ENCODE measurements around the gene FAM184B.

Gene FAM184B

DNA sequence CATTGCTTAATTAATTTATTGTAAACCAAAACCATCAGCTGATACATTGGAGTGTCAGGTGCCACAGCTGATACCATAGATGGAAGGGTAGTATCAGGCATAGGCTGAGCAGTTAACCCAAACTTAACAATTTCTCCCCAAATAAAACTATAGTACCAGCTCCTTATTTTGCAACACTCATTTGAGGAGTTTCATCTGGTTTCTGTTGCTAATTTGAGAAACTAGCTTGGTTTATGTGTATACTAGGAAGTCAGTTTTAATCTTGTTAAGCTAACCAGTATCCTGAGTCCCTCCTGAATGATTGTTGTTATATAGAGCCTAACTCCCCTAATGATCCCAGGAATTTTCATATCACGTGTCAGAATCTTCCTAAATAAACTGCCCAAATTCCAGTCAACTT lies 16.4 kb upstream of the FAM184B start:
- in situ Hi-C loops (cut with HindIII; ENCODE audit: low sequenced_read_pairs), result no loop called here
- no peak for DNase-seq (ENCODE audit: low read depth, low spot score)
- TF ChIP-seq CTCF (IDR thresholded peaks at IDR 0.05; ENCODE audit: low read depth, low read length), result no peak

DNA sequence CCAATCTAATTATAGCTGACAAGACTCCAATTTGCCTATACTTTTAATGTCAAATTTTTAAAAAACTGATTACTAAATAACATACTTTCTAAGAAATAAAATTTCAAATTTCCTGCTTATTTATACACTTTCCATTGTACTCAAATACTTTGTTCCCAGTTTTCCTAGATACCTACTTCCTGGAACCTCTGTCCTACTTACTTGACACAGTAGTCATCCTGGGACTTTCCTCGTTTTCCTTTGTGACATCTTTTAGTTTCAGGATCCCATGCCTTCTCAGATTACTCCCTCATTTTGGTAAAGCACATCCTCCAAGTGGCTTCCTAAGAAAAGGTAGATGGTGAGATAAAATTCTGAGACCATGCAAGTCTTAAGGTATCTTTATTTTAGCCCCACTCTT lies 13.3 kb upstream of the FAM184B start:
- no peak overlapping the region for H3K4me3 ChIP-seq (ENCODE audit: low read depth, low read length)
- no peak for DNase-seq (ENCODE audit: low read depth, low spot score)
- in situ Hi-C loops (cut with HindIII; ENCODE audit: low sequenced_read_pairs), result no loop called here
- TF ChIP-seq CTCF (IDR thresholded peaks at IDR 0.05; ENCODE audit: low read depth, low read length), result no peak

More for the DNA sequence above, 16.4 kb upstream of the FAM184B start:
- no peak overlapping the region for H3K4me3 ChIP-seq (ENCODE audit: low read depth, low read length)

DNA sequence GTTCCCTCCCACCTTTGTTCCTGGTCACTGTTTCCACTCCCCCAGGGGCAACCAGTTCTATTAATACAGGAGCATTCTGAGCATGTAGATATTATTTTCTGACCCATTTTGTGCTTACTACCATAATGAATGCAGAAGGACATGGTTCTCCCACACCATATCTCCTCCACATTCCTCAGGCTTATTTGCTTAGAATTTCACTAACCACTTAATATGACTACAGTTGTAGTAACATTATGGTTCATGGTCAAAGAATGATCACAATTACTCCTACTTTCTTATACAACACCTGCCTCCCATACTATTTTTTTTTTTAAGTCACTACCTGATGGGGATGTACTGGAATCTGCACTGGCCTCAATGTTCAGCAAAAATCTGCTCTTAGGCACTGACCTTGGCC lies 7.5 kb upstream of the FAM184B start:
- in situ Hi-C loops (cut with HindIII; ENCODE audit: low sequenced_read_pairs), result no loop called here
- H3K4me3 ChIP-seq (ENCODE audit: low read depth, low read length), result no peak overlapping the region
- DNase-seq (ENCODE audit: low read depth, low spot score), result no peak
- TF ChIP-seq CTCF (IDR thresholded peaks at IDR 0.05; ENCODE audit: low read depth, low read length), result no peak

- H3K4me3 ChIP-seq (ENCODE audit: low read depth, low read length), result no peak overlapping the region
- in situ Hi-C loops (cut with HindIII; ENCODE audit: low sequenced_read_pairs), result no loop called here
- peak; percentile 52 for DNase-seq (ENCODE audit: low read depth, low spot score)
- no peak for TF ChIP-seq CTCF (IDR thresholded peaks at IDR 0.05; ENCODE audit: low read depth, low read length)
These were observed 5.9 kb upstream of the FAM184B start for GRCh38 chr4:17787315-17787714.

- in situ Hi-C loops (cut with HindIII; ENCODE audit: low sequenced_read_pairs), result no loop called here
- peak; percentile 12 for DNase-seq (ENCODE audit: low read depth, low spot score)
- no peak overlapping the region for H3K4me3 ChIP-seq (ENCODE audit: low read depth, low read length)
- no peak for TF ChIP-seq CTCF (IDR thresholded peaks at IDR 0.05; ENCODE audit: low read depth, low read length)
These were observed 5.1 kb upstream of the FAM184B start for GRCh38 chr4:17786567-17786966.

DNA sequence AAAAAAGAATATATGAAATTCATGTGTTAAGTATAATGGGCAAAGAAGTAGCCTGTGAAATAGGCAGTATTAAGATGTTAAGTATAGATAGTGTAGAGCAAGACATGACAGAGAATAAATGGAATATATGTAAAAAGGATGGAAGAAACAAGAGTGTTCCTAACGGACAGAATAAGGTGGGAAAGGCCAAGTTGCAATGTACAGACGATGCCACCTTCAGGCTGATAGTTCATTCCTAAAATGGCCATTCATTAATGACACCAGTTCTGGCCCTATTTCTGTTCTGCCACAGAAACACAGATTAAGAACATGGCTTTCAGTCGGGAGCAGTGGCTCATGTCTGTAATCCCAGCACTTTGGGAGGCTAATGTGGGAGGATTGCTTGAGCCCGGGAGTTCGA lies 4.4 kb upstream of the FAM184B start:
- no peak for DNase-seq (ENCODE audit: low read depth, low spot score)
- no peak for TF ChIP-seq CTCF (IDR thresholded peaks at IDR 0.05; ENCODE audit: low read depth, low read length)
- no peak overlapping the region for H3K4me3 ChIP-seq (ENCODE audit: low read depth, low read length)
- in situ Hi-C loops (cut with HindIII; ENCODE audit: low sequenced_read_pairs), result no loop called here
